ENCODE data around the gene FOSL1. TPM values are rescaled to one million over a fixed set of nuclear protein-coding genes. Genes with fewer than 3 reads are reported as not detected.

Gene FOSL1
- total RNA-seq, 2 experiments from 2014 or later: 2.3 to 3.8 TPM

- no peak for DNase-seq
- H3K9me3 Mint-ChIP-seq (ENCODE audit: insufficient read depth): no peaks in the 10 kb centered on the region
- ATAC-seq: no peak
- ChIA-PET CTCF (interaction anchor here (0.8 to 2.0 kb wide), 4 partner anchors 16 to 50 kb away, joined by 3 to 6 read pairs (median 4); partner anchors contain the start of gene CCDC85B), POLR2A (no interaction called here)
- H3K36me3 Mint-ChIP-seq (ENCODE audit: low read depth): peaks cover 6% of the 10 kb centered on the region
- no peak overlapping the region for H3K4me3 Mint-ChIP-seq
- no peak overlapping the region for H3K27ac Mint-ChIP-seq
- H3K27me3 Mint-ChIP-seq (ENCODE audit: low read depth): peaks cover 11% of the 10 kb centered on the region
- peaks cover 34% of the 10 kb centered on the region for H3K4me1 Mint-ChIP-seq (ENCODE audit: low read depth)
These were observed 33.8 kb upstream of the FOSL1 start for GRCh38 chr11:65934014-65934413.

- ChIA-PET POLR2A (interaction anchor here (0.7 to 3.7 kb wide), 5 partner anchors 9 to 46 kb away, joined by 3 to 24 read pairs (median 4); partner anchors contain the start of genes CCDC85B and FIBP), CTCF (interaction anchor here (0.9 to 2.6 kb wide), 12 partner anchors 9 to 153 kb away, joined by 3 to 43 read pairs (median 6); partner anchors contain the start of genes CCDC85B and FIBP)
- DNase-seq (no peak), ATAC-seq (no peak)
- Mint-ChIP-seq H3K27ac (peak overlapping the region; percentile 82), H3K4me3 (no peak overlapping the region), H3K9me3 (ENCODE audit: insufficient read depth) (no peaks in the 10 kb centered on the region), H3K27me3 (ENCODE audit: low read depth) (peaks cover 2% of the 10 kb centered on the region), H3K36me3 (ENCODE audit: low read depth) (peaks cover 12% of the 10 kb centered on the region), H3K4me1 (ENCODE audit: low read depth) (peaks cover 48% of the 10 kb centered on the region)
These were observed 32.4 kb upstream of the FOSL1 start for GRCh38 chr11:65932558-65932919.

DNA sequence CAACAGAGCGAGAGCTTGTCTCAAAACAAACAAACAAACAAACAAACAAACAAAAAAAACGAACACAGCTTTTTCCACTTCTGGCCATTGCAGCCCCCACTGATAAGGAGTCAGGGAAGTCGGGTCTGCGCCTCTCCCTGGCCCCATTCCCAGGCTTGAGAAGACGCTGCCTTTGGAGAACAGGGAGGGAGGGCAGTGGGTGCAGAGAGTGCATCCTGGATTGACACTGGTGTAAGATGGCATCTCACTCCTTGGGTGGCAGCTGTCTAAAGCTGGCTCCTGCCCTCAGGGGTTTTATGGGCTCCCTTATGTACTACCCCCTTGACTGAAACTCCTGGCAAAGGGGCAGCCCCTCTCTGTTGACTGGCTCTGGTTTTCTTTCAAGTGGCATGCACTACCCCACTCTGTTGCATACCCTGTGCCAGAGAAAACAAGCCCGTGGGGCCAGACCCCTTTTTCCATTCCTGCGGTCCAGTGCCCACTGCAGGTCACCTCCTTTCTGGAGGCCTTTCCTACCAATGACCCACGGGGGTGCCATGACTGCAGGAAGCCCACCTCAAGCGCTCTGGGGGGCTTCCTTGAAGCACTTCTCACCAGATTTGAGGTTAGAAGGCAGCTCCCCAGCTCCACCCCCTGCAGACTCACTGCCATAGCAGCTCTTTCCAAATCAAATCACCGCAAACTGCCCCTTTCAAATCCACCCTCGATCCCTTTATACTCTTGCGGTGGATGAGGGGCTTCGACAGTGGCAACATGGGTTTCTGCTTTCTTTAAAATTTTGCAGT is 31.8 kb upstream of the FOSL1 start:
- H3K9me3 Mint-ChIP-seq (ENCODE audit: insufficient read depth): no peaks in the 10 kb centered on the region
- peak overlapping the region; percentile 82 for H3K27ac Mint-ChIP-seq
- peak; percentile 46 for DNase-seq
- H3K4me1 Mint-ChIP-seq (ENCODE audit: low read depth): peaks cover 54% of the 10 kb centered on the region
- H3K4me3 Mint-ChIP-seq: no peak overlapping the region
- H3K27me3 Mint-ChIP-seq (ENCODE audit: low read depth): no peaks in the 10 kb centered on the region
- no peak for ATAC-seq
- CTCF ChIA-PET: interaction anchor here (1.0 to 2.6 kb wide), 11 partner anchors 8 to 72 kb away, joined by 3 to 43 read pairs (median 6); partner anchors contain the start of genes CCDC85B and FIBP
- POLR2A ChIA-PET: interaction anchor here (0.7 to 3.7 kb wide), 9 partner anchors 9 to 72 kb away, joined by 3 to 24 read pairs (median 3); partner anchors contain the start of genes CCDC85B, FIBP and SART1
- H3K36me3 Mint-ChIP-seq (ENCODE audit: low read depth): peaks cover 12% of the 10 kb centered on the region

DNA sequence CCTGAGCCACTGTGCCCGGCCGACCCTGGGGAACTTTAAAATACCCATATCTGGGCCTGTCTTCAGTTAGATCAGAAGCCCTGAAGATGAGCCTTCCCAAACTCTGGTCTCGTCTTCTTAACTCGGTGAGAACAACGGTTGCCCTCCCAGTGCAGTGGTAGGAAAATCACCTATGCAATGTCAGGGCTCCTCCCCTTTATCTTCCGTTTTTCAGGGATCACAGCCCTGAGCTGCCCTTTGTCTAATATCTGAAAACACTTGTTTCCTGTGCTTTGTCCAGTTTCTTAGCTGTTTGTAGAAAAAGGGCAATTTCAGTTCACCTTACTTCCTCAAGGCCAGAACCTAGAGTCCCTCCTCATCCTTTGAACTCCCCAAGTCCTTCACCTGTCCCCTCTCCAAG is 28.5 kb upstream of the FOSL1 start:
- CTCF ChIA-PET: interaction anchor here (0.6 to 4.3 kb wide), 13 partner anchors 14 to 217 kb away, joined by 3 to 33 read pairs (median 4); partner anchors contain the start of genes CCDC85B, FIBP, KAT5 and MUS81
- Mint-ChIP-seq H3K27ac (peak overlapping the region; percentile 96), H3K36me3 (ENCODE audit: low read depth) (peaks cover 18% of the 10 kb centered on the region), H3K9me3 (ENCODE audit: insufficient read depth) (no peaks in the 10 kb centered on the region), H3K4me1 (ENCODE audit: low read depth) (peaks cover 62% of the 10 kb centered on the region), H3K27me3 (ENCODE audit: low read depth) (no peaks in the 10 kb centered on the region), H3K4me3 (peak overlapping the region; percentile 73)
- POLR2A ChIA-PET: interaction anchor here (0.7 to 1.3 kb wide), 11 partner anchors 11 to 119 kb away, joined by 3 to 7 read pairs (median 3); partner anchors contain the start of genes BANF1, C11orf68, CCDC85B and EIF1AD
- peak; percentile 41 for DNase-seq
- ATAC-seq: peak; percentile 10

GRCh38 chr11:65927904-65928397 is 27.8 kb upstream of the FOSL1 start:
- Mint-ChIP-seq H3K27me3 (ENCODE audit: low read depth) (no peaks in the 10 kb centered on the region), H3K27ac (peak overlapping the region; percentile 96), H3K4me3 (peak overlapping the region; percentile 73), H3K9me3 (ENCODE audit: insufficient read depth) (no peaks in the 10 kb centered on the region), H3K36me3 (ENCODE audit: low read depth) (peaks cover 25% of the 10 kb centered on the region), H3K4me1 (ENCODE audit: low read depth) (peaks cover 61% of the 10 kb centered on the region)
- POLR2A ChIA-PET: interaction anchor here (0.6 to 1.3 kb wide), 18 partner anchors 9 to 118 kb away, joined by 3 to 7 read pairs (median 3); partner anchors contain the start of genes BANF1, C11orf68, CCDC85B and CFL1
- CTCF ChIA-PET: interaction anchor here (0.9 to 4.3 kb wide), 10 partner anchors 15 to 216 kb away, joined by 3 to 33 read pairs (median 4); partner anchors contain the start of genes CCDC85B, FIBP, KAT5 and MUS81
- peak; percentile 93 for DNase-seq
- ATAC-seq: peak; percentile 89

DNA sequence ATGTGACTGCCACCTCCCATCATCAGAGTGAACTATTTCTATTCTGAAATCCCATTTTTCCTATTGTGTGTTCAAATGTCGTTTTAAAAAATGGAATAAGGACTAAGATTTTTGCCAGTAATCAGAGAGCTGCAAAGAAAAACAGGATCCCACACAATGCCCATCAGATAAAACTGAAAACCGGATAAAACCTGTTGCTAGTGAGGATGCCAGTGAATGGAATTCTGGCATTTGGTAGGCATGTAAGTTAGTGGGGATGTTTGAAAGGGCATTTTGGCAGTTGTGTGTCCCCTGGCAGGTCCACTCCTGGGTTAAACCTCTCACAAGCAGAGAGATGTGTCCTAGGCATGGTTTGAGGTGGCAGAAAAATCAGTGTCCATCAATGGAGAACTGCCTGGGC is 25.2 kb upstream of the FOSL1 start:
- DNase-seq: no peak
- Mint-ChIP-seq H3K27ac (peak overlapping the region; percentile 37), H3K27me3 (ENCODE audit: low read depth) (no peaks in the 10 kb centered on the region), H3K4me1 (ENCODE audit: low read depth) (peaks cover 58% of the 10 kb centered on the region), H3K4me3 (no peak overlapping the region), H3K9me3 (ENCODE audit: insufficient read depth) (no peaks in the 10 kb centered on the region), H3K36me3 (ENCODE audit: low read depth) (peaks cover 40% of the 10 kb centered on the region)
- no peak for ATAC-seq
- ChIA-PET POLR2A (interaction anchor here (0.6 to 0.9 kb wide), 2 partner anchors 10 to 11 kb away, joined by 3 read pairs; no protein-coding TSS in a partner anchor), CTCF (interaction anchor here (4.3 kb wide), 1 partner anchor 36 kb away, joined by 33 read pairs; the partner anchor contains the start of genes CCDC85B and FIBP)

DNA sequence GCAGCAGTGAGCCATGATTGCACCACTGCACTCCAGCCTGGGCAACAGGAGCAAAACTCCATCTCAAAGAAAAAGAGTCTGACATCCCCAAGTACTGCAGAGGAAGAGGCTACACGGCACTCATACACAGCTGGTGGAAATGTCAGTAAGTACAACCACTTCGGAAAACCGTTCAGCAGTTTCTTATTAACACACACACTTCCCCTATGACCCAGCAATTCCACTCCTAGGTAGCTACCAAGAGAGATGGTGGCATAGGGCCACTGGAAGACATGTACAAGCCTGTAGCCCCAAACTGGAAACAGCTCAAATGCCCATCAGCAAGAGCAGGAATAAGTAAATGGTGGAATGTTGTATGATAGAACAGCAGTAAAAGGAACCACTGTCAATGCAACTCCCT is 22.4 kb upstream of the FOSL1 start:
- peaks cover 42% of the 10 kb centered on the region for H3K4me1 Mint-ChIP-seq (ENCODE audit: low read depth)
- H3K4me3 Mint-ChIP-seq: peak overlapping the region; percentile 43
- DNase-seq (no peak), ATAC-seq (no peak)
- peak overlapping the region; percentile 71 for H3K27ac Mint-ChIP-seq
- H3K36me3 Mint-ChIP-seq (ENCODE audit: low read depth): peaks cover 37% of the 10 kb centered on the region
- no peaks in the 10 kb centered on the region for H3K27me3 Mint-ChIP-seq (ENCODE audit: low read depth)
- ChIA-PET POLR2A (interaction anchor here (0.9 to 1.2 kb wide), 3 partner anchors 8 to 45 kb away, joined by 4 read pairs; no protein-coding TSS in a partner anchor), CTCF (interaction anchor here (0.7 to 2.4 kb wide), 3 partner anchors 32 to 38 kb away, joined by 4 to 10 read pairs (median 7); partner anchors contain the start of genes CCDC85B and FIBP)
- no peaks in the 10 kb centered on the region for H3K9me3 Mint-ChIP-seq (ENCODE audit: insufficient read depth)

DNA sequence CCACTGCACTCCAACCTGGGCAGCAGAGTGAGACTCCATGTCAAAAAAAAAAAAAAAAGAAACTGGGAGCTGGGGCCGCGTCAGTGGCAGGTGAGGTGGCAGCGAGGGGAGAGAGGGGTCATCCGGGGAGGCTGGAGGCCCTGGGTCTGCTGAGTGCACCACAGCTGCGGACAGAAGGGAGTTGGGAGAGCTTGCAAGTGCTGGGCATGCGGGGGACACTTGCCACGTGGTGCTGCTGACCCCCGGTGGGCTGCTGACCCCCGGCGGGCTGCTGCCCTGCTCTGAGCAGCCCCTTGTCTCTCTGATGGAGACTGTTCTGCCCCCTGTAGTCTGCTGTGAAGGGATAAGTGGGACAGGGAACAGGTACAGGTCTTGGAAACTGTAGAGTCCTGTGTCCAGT is 21.7 kb upstream of the FOSL1 start:
- ATAC-seq (no peak), DNase-seq (no peak)
- Mint-ChIP-seq H3K27me3 (ENCODE audit: low read depth) (no peaks in the 10 kb centered on the region), H3K9me3 (ENCODE audit: insufficient read depth) (no peaks in the 10 kb centered on the region), H3K27ac (peak overlapping the region; percentile 61), H3K4me1 (ENCODE audit: low read depth) (peaks cover 41% of the 10 kb centered on the region), H3K36me3 (ENCODE audit: low read depth) (peaks cover 40% of the 10 kb centered on the region), H3K4me3 (peak overlapping the region; percentile 43)
- CTCF ChIA-PET: interaction anchor here (1.1 to 2.4 kb wide), 2 partner anchors 33 to 37 kb away, joined by 7 to 10 read pairs; partner anchors contain the start of gene FIBP
- POLR2A ChIA-PET: interaction anchor here (0.7 to 1.2 kb wide), 2 partner anchors 11 to 32 kb away, joined by 3 to 4 read pairs; partner anchors contain the start of gene CCDC85B

GRCh38 chr11:65921033-65921555 is 20.9 kb upstream of the FOSL1 start:
- Mint-ChIP-seq H3K27ac (peak overlapping the region; percentile 91), H3K4me3 (peak overlapping the region; percentile 94), H3K36me3 (ENCODE audit: low read depth) (peaks cover 47% of the 10 kb centered on the region), H3K9me3 (ENCODE audit: insufficient read depth) (no peaks in the 10 kb centered on the region), H3K4me1 (ENCODE audit: low read depth) (peaks cover 45% of the 10 kb centered on the region), H3K27me3 (ENCODE audit: low read depth) (no peaks in the 10 kb centered on the region)
- CTCF ChIA-PET: interaction anchor here (1.2 to 2.4 kb wide), 3 partner anchors 15 to 36 kb away, joined by 3 to 10 read pairs (median 6); partner anchors contain the start of gene FIBP
- ATAC-seq: no peak
- no peak for DNase-seq
- POLR2A ChIA-PET: interaction anchor here (0.7 to 1.0 kb wide), 2 partner anchors 31 kb away, joined by 3 read pairs; partner anchors contain the start of gene CCDC85B

DNA sequence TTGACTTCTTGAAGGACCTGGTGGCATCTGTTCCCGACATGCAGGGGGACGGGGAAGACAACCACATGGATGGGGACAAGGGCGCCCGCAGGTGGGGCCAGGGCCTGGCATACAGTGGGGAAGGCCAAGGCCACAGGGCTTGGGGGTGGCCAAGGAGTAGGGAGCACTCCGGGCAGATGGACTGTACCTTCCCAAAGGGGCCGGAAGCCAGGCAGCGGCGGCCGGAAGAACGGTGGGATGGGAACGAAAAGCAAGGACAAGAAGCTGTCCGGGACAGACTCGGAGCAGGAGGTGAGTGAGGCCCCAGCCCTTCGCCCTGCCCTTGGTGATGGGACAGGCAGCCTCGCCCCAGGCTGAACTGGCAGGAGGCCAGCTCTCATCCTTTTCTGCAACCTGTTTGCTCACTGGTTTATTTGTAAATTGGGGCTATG is 20.2 kb upstream of the FOSL1 start:
- peak overlapping the region; percentile 94 for H3K4me3 Mint-ChIP-seq
- peaks cover 46% of the 10 kb centered on the region for H3K4me1 Mint-ChIP-seq (ENCODE audit: low read depth)
- peak overlapping the region; percentile 91 for H3K27ac Mint-ChIP-seq
- no peaks in the 10 kb centered on the region for H3K27me3 Mint-ChIP-seq (ENCODE audit: low read depth)
- POLR2A ChIA-PET: interaction anchor here (0.9 to 1.4 kb wide), 4 partner anchors 11 to 61 kb away, joined by 3 to 5 read pairs (median 3); partner anchors contain the start of genes CCDC85B and FIBP
- no peak for DNase-seq
- no peak for ATAC-seq
- CTCF ChIA-PET: interaction anchor here (1.2 to 1.7 kb wide), 2 partner anchors 16 to 33 kb away, joined by 3 to 6 read pairs; partner anchors contain the start of gene FIBP
- peaks cover 47% of the 10 kb centered on the region for H3K36me3 Mint-ChIP-seq (ENCODE audit: low read depth)
- H3K9me3 Mint-ChIP-seq (ENCODE audit: insufficient read depth): no peaks in the 10 kb centered on the region
